MCF 10A (cell line): ENCODE measurements around the gene AAR2. TPM values are rescaled to one million over a fixed set of nuclear protein-coding genes. Genes with fewer than 3 reads are reported as not detected.
A peak's percentile ranks its signal among the peaks of the same experiment; 100 is the strongest.

ENCODE experiments used
- BruUV-seq: library from RNA; stranded (reverse); fragments of 400-500 nt; replicated peaks from 2 replicates; lab custom pipeline; 2021; lab: Mats Ljungman, UMichigan
- CTCF ChIA-PET: fragments of 300-600 bp; sonication (Branson Sonifier 250); formaldehyde crosslinking; extraction: SDS; loops from one replicate; lab custom pipeline; 2021; ENCODE audit warnings: antibody characterized with exemption, inconsistent platforms; lab: Yijun Ruan, JAX
- POLR2A ChIA-PET: fragments of 300-600, 350-650 bp; sonication (Branson Sonifier 250); formaldehyde crosslinking; extraction: SDS; loops from one replicate; lab custom pipeline; 2020; ENCODE audit warnings: antibody characterized with exemption, inconsistent platforms; lab: Yijun Ruan, JAX
- DNase-seq: peaks from one replicate; pipeline ENCODE4 v3.0.0-alpha.2; 2018; ENCODE audit not compliant: unreplicated experiment
- H3K27ac Mint-ChIP-seq: one replicate; pipeline ENCODE4 v1.8.0; 2022; ENCODE audit warnings: mild to moderate bottlenecking, low read depth, mixed read lengths; ENCODE audit not compliant: unreplicated experiment
- H3K27me3 Mint-ChIP-seq: one replicate; pipeline ENCODE4 v1.8.0; 2022; ENCODE audit warnings: mixed read lengths; ENCODE audit not compliant: insufficient read depth, unreplicated experiment
- H3K36me3 Mint-ChIP-seq: one replicate; pipeline ENCODE4 v1.8.0; 2022; ENCODE audit warnings: mild to moderate bottlenecking, moderate library complexity, mixed read lengths; ENCODE audit not compliant: insufficient read depth, unreplicated experiment
- H3K4me1 Mint-ChIP-seq: one replicate; pipeline ENCODE4 v1.8.0; 2022; ENCODE audit warnings: mixed read lengths; ENCODE audit not compliant: insufficient read depth, unreplicated experiment
- H3K4me3 Mint-ChIP-seq: one replicate; pipeline ENCODE4 v1.8.0; 2022; ENCODE audit warnings: mild to moderate bottlenecking, moderate library complexity, mixed read lengths; ENCODE audit not compliant: unreplicated experiment
- H3K9me3 Mint-ChIP-seq: one replicate; pipeline ENCODE4 v1.8.0; 2022; ENCODE audit warnings: mixed read lengths; ENCODE audit not compliant: unreplicated experiment
- intact Hi-C: fragments of 100-400 bp; cut with micrococcal nuclease; formaldehyde crosslinking; loops from 2 replicates; pipeline ENCODE4 v1.14.1; 2022
- total RNA-seq: library from RNA; stranded (reverse); gene quantifications from 2 replicates; pipeline ENCODE4 v1.2.3, GENCODE V29; 2022
- TF ChIP-seq, protein P1 (sequence below): fragments of 200-600 bp; IDR thresholded peaks from one replicate; pipeline ENCODE4 v1.8.0; 2022; ENCODE audit warnings: antibody characterized with exemption, mild to moderate bottlenecking; ENCODE audit not compliant: unreplicated experiment

Gene AAR2
- total RNA-seq, 1 experiment from 2014 or later: 21.0 TPM

DNA sequence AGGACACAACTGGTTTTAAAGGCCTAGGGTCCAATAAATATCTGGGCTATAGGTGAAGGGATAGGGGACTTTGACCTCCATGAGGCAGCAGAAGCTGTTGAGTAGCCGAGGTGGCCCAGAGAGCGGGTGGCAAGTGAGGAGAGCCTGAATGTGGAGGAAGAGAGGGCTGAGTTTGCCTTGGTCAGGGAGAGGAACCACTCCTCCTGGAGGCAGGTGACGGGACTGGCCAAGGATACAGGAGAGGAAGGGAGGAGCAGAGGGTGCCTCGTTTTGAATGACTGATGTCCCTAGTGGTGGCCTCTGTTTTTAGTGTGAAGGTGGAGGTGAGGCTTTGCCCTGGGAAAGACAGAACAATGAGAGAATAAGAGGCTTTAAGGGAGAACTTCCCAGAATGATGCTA is 19.1 kb upstream of the AAR2 start:
- Mint-ChIP-seq H3K27me3 (peaks cover 13% of the 10 kb centered on the region), H3K9me3 (no peaks in the 10 kb centered on the region), H3K4me1 (no peaks in the 10 kb centered on the region), H3K27ac (no peak overlapping the region), H3K4me3 (no peak overlapping the region), H3K36me3 (peaks cover 6% of the 10 kb centered on the region)
- CTCF ChIA-PET: interaction anchor here (0.6 to 4.9 kb wide), 8 partner anchors 9 to 949 kb away, joined by 3 to 29 read pairs (median 5); no protein-coding TSS in a partner anchor
- POLR2A ChIA-PET: no interaction called here
- TF ChIP-seq, protein P1, sequence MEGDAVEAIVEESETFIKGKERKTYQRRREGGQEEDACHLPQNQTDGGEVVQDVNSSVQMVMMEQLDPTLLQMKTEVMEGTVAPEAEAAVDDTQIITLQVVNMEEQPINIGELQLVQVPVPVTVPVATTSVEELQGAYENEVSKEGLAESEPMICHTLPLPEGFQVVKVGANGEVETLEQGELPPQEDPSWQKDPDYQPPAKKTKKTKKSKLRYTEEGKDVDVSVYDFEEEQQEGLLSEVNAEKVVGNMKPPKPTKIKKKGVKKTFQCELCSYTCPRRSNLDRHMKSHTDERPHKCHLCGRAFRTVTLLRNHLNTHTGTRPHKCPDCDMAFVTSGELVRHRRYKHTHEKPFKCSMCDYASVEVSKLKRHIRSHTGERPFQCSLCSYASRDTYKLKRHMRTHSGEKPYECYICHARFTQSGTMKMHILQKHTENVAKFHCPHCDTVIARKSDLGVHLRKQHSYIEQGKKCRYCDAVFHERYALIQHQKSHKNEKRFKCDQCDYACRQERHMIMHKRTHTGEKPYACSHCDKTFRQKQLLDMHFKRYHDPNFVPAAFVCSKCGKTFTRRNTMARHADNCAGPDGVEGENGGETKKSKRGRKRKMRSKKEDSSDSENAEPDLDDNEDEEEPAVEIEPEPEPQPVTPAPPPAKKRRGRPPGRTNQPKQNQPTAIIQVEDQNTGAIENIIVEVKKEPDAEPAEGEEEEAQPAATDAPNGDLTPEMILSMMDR: peak; percentile 10
- peak; percentile 22 for DNase-seq
- intact Hi-C loops: no loop called here
- no TSS peak for BruUV-seq

DNA sequence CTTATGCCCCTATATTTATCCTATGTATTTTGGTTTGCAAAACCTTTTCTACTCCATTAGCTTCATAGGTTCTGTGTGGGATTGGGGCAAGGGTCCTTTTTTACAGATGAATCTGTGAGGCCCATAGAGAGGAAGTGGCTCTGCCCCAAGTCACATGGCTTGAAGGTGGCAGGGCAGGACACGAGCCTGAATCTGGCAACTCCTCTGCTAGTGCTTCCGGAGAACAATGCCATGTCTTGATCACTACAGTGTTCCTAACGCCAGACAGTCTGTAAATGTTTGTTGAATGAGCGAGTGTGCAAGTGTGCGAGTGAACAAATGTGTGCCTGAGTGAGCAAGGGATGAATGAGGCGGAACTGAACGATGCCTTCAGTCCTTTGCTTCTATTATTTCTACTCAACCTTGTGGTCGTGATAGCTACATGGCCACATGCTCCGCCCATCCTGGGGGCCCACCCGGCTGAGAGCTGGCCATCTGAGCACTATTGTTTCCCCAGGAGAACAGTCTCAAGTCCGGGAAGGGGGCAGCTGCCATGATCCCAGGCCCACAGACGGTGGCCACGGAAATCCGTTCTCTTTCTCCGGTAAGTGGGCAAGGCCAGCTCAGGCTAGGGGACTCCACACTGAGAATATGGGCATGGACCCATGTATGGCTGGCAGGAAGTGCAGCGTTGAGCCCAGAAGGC is 17.8 kb upstream of the AAR2 start:
- peaks cover 6% of the 10 kb centered on the region for H3K36me3 Mint-ChIP-seq
- H3K27me3 Mint-ChIP-seq: peaks cover 13% of the 10 kb centered on the region
- intact Hi-C loops: no loop called here
- no TSS peak for BruUV-seq
- TF ChIP-seq, protein P1: no peak
- ChIA-PET CTCF (interaction anchor here (0.5 to 4.9 kb wide), 5 partner anchors 16 to 268 kb away, joined by 3 to 29 read pairs (median 4); no protein-coding TSS in a partner anchor), POLR2A (interaction anchor here (0.6 kb wide), 1 partner anchor 220 kb away, joined by 3 read pairs; no protein-coding TSS in a partner anchor)
- no peak for DNase-seq
- H3K9me3 Mint-ChIP-seq: no peaks in the 10 kb centered on the region
- H3K4me1 Mint-ChIP-seq: no peaks in the 10 kb centered on the region
- H3K27ac Mint-ChIP-seq: no peak overlapping the region
- H3K4me3 Mint-ChIP-seq: no peak overlapping the region

DNA sequence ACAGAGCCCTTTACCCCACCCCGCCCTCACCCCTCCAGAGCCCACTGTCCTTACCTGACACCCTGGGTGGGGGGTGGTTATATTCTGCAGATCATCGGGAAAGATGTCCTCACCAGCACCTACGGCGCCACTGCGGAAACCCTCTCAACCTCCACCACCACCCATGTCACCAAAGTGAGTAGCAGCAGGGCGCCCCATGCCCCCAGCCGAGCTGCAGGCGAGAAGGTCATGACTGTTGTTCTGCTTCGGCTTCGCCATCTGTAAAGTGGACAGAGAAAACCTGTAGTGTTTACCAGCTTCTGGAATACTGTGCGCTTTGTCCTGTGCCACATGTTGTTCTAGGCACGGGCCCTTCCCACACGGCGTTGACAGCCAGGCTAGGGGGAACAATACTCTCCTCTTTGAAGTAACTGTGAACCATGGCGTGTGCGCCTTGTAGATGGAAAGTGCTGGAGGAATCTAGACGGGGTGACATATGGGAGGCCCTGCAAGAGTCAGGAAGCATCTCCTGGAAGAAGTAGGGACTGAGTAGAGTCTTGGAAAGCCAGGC is 16.5 kb upstream of the AAR2 start:
- H3K27me3 Mint-ChIP-seq: peaks cover 13% of the 10 kb centered on the region
- no peaks in the 10 kb centered on the region for H3K4me1 Mint-ChIP-seq
- no TSS peak for BruUV-seq
- peaks cover 6% of the 10 kb centered on the region for H3K36me3 Mint-ChIP-seq
- CTCF ChIA-PET: interaction anchor here (1.5 to 4.9 kb wide), 2 partner anchors 17 to 219 kb away, joined by 3 to 29 read pairs; no protein-coding TSS in a partner anchor
- intact Hi-C loops: no loop called here
- no peak overlapping the region for H3K27ac Mint-ChIP-seq
- no peak for DNase-seq
- no peak overlapping the region for H3K4me3 Mint-ChIP-seq
- TF ChIP-seq, protein P1: no peak
- no peaks in the 10 kb centered on the region for H3K9me3 Mint-ChIP-seq
- POLR2A ChIA-PET: no interaction called here

DNA sequence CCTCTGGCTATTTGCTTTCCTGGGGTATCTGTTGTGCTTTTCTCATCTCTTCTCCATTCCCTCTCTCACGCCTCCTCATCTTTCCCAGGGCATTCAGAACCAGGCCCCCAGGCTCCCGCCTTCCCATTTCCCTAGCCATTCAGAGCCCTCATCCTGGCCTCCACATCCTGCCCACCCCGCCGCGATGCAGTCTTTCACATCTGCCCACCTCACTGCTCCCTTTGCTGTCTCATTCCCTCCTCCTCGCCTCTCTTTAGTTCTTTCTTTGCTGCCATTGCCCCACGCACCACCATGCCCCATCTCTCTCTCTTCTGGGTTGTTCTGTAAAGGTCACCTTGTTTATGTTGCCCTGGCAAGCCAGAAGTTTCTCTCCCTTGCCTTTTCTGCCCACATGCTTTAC is 10.6 kb upstream of the AAR2 start:
- DNase-seq: no peak
- no peak overlapping the region for H3K27ac Mint-ChIP-seq
- no TSS peak for BruUV-seq
- intact Hi-C loops: no loop called here
- ChIA-PET CTCF (interaction anchor here (0.6 to 2.0 kb wide), 4 partner anchors 9 to 385 kb away, joined by 4 to 11 read pairs (median 5); no protein-coding TSS in a partner anchor), POLR2A (interaction anchor here (1.2 kb wide), 1 partner anchor 10 kb away, joined by 3 read pairs; the partner anchor contains the start of gene AAR2)
- TF ChIP-seq, protein P1: no peak
- no peak overlapping the region for H3K4me3 Mint-ChIP-seq
- no peaks in the 10 kb centered on the region for H3K27me3 Mint-ChIP-seq
- no peaks in the 10 kb centered on the region for H3K36me3 Mint-ChIP-seq
- no peaks in the 10 kb centered on the region for H3K4me1 Mint-ChIP-seq
- H3K9me3 Mint-ChIP-seq: no peaks in the 10 kb centered on the region
